ENCODE measurements around the gene RDH13.

The RDH13 gene

GRCh38 chr19:55044286-55044685 lies 18.7 kb downstream of the RDH13 start:
- H3K4me3 ChIP-seq (ENCODE audit: low read length) = no peak overlapping the region
- H3K27ac ChIP-seq (ENCODE audit: low read depth, low read length) = no peak overlapping the region
- peaks cover 8% of the 10 kb centered on the region for H3K79me2 ChIP-seq (ENCODE audit: control insufficient read depth, low read length)
- no peaks in the 10 kb centered on the region for H3K9me2 ChIP-seq (replicated peaks; ENCODE audit: control insufficient read depth, low read length)
- H3K27me3 ChIP-seq (ENCODE audit: control insufficient read depth, low read length) = no peaks in the 10 kb centered on the region
- TF ChIP-seq EZH2phosphoT487 (IDR thresholded peaks at IDR 0.05; ENCODE audit: borderline replicate concordance, low read length) = no peak
- TF ChIP-seq, protein P1, sequence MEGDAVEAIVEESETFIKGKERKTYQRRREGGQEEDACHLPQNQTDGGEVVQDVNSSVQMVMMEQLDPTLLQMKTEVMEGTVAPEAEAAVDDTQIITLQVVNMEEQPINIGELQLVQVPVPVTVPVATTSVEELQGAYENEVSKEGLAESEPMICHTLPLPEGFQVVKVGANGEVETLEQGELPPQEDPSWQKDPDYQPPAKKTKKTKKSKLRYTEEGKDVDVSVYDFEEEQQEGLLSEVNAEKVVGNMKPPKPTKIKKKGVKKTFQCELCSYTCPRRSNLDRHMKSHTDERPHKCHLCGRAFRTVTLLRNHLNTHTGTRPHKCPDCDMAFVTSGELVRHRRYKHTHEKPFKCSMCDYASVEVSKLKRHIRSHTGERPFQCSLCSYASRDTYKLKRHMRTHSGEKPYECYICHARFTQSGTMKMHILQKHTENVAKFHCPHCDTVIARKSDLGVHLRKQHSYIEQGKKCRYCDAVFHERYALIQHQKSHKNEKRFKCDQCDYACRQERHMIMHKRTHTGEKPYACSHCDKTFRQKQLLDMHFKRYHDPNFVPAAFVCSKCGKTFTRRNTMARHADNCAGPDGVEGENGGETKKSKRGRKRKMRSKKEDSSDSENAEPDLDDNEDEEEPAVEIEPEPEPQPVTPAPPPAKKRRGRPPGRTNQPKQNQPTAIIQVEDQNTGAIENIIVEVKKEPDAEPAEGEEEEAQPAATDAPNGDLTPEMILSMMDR (IDR thresholded peaks at IDR 0.05; ENCODE audit: low read depth, low read length, poor library complexity, severe bottlenecking) = no peak
- no peaks in the 10 kb centered on the region for H3K4me1 ChIP-seq (ENCODE audit: control insufficient read depth, low read length)
- H3K36me3 ChIP-seq (ENCODE audit: control insufficient read depth, low read length) = peaks cover 61% of the 10 kb centered on the region
- H3F3A ChIP-seq (ENCODE audit: control insufficient read depth, insufficient read depth) = no peaks in the 10 kb centered on the region
- no peaks in the 10 kb centered on the region for H3K9me3 ChIP-seq (ENCODE audit: control insufficient read depth, insufficient read depth, low read length)
- no peak overlapping the region for H3K4me2 ChIP-seq (ENCODE audit: low read length)
- 0 out of 2 replicates have a peak, but pooled peaks cover 6% of the 10 kb centered on the region for H4K20me1 ChIP-seq (ENCODE audit: control insufficient read depth, insufficient read depth, low read depth, low read length)

DNA sequence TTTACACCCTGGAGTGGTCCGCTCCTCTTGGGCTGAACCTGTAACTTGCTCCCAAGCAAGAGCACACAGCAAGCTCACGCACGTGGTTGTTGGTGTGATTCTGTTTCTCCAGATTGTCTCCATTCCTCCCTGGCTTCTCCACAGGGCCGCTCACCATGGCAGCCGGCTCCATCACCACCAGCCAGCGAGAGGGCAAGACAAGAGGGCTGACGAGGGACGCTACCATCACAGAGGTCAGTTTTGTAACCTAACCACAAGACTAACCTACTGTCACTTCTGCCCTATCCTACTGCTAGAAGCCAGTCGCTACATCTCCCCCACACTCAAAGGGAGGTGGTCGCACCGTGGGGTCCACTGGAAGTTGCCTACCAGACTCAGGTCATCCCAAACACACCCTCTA lies 20.3 kb downstream of the RDH13 start:
- no peak for TF ChIP-seq EZH2phosphoT487 (IDR thresholded peaks at IDR 0.05; ENCODE audit: borderline replicate concordance, low read length)
- TF ChIP-seq, protein P1 (IDR thresholded peaks at IDR 0.05; ENCODE audit: low read depth, low read length, poor library complexity, severe bottlenecking) = no peak
- no peaks in the 10 kb centered on the region for H3K27me3 ChIP-seq (ENCODE audit: control insufficient read depth, low read length)
- H3K9me2 ChIP-seq (replicated peaks; ENCODE audit: control insufficient read depth, low read length) = no peaks in the 10 kb centered on the region
- H4K20me1 ChIP-seq (ENCODE audit: control insufficient read depth, insufficient read depth, low read depth, low read length) = 0 out of 2 replicates have a peak, but pooled peaks cover 6% of the 10 kb centered on the region
- peaks cover 18% of the 10 kb centered on the region for H3K79me2 ChIP-seq (ENCODE audit: control insufficient read depth, low read length)
- no peak overlapping the region for H3K4me3 ChIP-seq (ENCODE audit: low read length)
- H3K4me2 ChIP-seq (ENCODE audit: low read length) = no peak overlapping the region
- no peak overlapping the region for H3K27ac ChIP-seq (ENCODE audit: low read depth, low read length)
- no peaks in the 10 kb centered on the region for H3K9me3 ChIP-seq (ENCODE audit: control insufficient read depth, insufficient read depth, low read length)
- H3F3A ChIP-seq (ENCODE audit: control insufficient read depth, insufficient read depth) = no peaks in the 10 kb centered on the region
- peaks cover 46% of the 10 kb centered on the region for H3K36me3 ChIP-seq (ENCODE audit: control insufficient read depth, low read length)
- no peaks in the 10 kb centered on the region for H3K4me1 ChIP-seq (ENCODE audit: control insufficient read depth, low read length)

DNA sequence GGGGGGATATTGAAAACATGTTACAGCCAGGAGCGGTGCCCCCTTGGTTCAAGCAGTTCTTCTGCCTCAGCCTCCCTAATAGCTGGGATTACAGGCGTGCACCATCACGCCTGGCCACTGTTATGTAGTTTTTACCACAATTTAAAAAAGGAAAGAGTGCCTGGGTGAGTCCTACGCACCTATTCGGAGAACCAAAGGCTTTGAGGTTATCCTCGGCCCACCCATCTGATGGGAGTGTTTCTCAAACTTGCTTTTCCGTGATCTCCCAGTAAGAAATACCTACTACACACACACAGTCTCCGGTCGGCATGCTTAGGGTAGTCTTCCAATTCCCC lies 20.6 kb downstream of the RDH13 start:
- H3K4me1 ChIP-seq (ENCODE audit: control insufficient read depth, low read length) = no peaks in the 10 kb centered on the region
- H3K9me3 ChIP-seq (ENCODE audit: control insufficient read depth, insufficient read depth, low read length) = no peaks in the 10 kb centered on the region
- no peak overlapping the region for H3K27ac ChIP-seq (ENCODE audit: low read depth, low read length)
- no peak overlapping the region for H3K4me3 ChIP-seq (ENCODE audit: low read length)
- H3K79me2 ChIP-seq (ENCODE audit: control insufficient read depth, low read length) = peaks cover 18% of the 10 kb centered on the region
- H3K27me3 ChIP-seq (ENCODE audit: control insufficient read depth, low read length) = no peaks in the 10 kb centered on the region
- no peaks in the 10 kb centered on the region for H3K9me2 ChIP-seq (replicated peaks; ENCODE audit: control insufficient read depth, low read length)
- H3K4me2 ChIP-seq (ENCODE audit: low read length) = no peak overlapping the region
- no peak for TF ChIP-seq EZH2phosphoT487 (IDR thresholded peaks at IDR 0.05; ENCODE audit: borderline replicate concordance, low read length)
- TF ChIP-seq, protein P1 (IDR thresholded peaks at IDR 0.05; ENCODE audit: low read depth, low read length, poor library complexity, severe bottlenecking) = no peak
- peaks cover 43% of the 10 kb centered on the region for H3K36me3 ChIP-seq (ENCODE audit: control insufficient read depth, low read length)
- no peaks in the 10 kb centered on the region for H3F3A ChIP-seq (ENCODE audit: control insufficient read depth, insufficient read depth)
- 0 out of 2 replicates have a peak, but pooled peaks cover 6% of the 10 kb centered on the region for H4K20me1 ChIP-seq (ENCODE audit: control insufficient read depth, insufficient read depth, low read depth, low read length)
